SK-N-SH treated with all-trans-retinoic acid at 6 μM for 48 hours (cell line): ENCODE measurements around the gene PTPN11.
"Not testable (repeated sequence)": the region's sequence is repeated elsewhere in the genome, so short reads cannot be mapped to it uniquely, and the experiment has no call there.

ENCODE experiments used
- ATAC-seq: fragments of 200-7000 bp; cut with Tn5 transposase; 3 replicates; pipeline ENCODE4 v1.9.1; 2020; ENCODE audit warnings: mild to moderate bottlenecking, moderate library complexity
- ARNTL ChIP-seq: fragments of 450-650 bp; formaldehyde crosslinking; IDR thresholded peaks from 2 replicates; pipeline ENCODE4 v1.5.0; 2020; ENCODE audit warnings: low read depth, mild to moderate bottlenecking, moderate library complexity, borderline replicate concordance
- BACH2 ChIP-seq: fragments of 250-450 bp; sonication (Bioruptor Pico); IDR thresholded peaks from 2 replicates; pipeline ENCODE4 v1.9.0; 2021; ENCODE audit warnings: mild to moderate bottlenecking, borderline replicate concordance
- CSDC2 ChIP-seq: fragments of 250-450 bp; sonication (Bioruptor Pico); IDR thresholded peaks from 2 replicates; pipeline ENCODE4 v1.5.0; 2020; ENCODE audit warnings: mild to moderate bottlenecking, moderate library complexity
- ESRRG ChIP-seq: fragments of 250-450 bp; sonication (Bioruptor Pico); IDR thresholded peaks from 2 replicates; pipeline ENCODE4 v1.6.1; 2021; ENCODE audit warnings: mild to moderate bottlenecking
- GLIS3 ChIP-seq: fragments of 250-450 bp; sonication (Bioruptor Pico); IDR thresholded peaks from 2 replicates; pipeline ENCODE4 v1.5.0; 2020; ENCODE audit warnings: mild to moderate bottlenecking, moderate library complexity
- ISL1 ChIP-seq: fragments of 250-450 bp; sonication (Bioruptor Pico); IDR thresholded peaks from 2 replicates; pipeline ENCODE4 v2.1.2; 2022; ENCODE audit warnings: mild to moderate bottlenecking, moderate library complexity
- PPARA ChIP-seq: fragments of 250-450 bp; sonication (Bioruptor Pico); IDR thresholded peaks from 2 replicates; pipeline ENCODE4 v1.5.0; 2020; ENCODE audit warnings: mild to moderate bottlenecking, borderline replicate concordance
- RARB ChIP-seq: fragments of 250-450 bp; sonication (Bioruptor Pico); IDR thresholded peaks from 2 replicates; pipeline ENCODE4 v1.8.0; 2021; ENCODE audit warnings: mild to moderate bottlenecking, moderate library complexity
- SNAI2 ChIP-seq: fragments of 250-450 bp; sonication (Bioruptor Pico); IDR thresholded peaks from 2 replicates; pipeline ENCODE4 v1.5.0; 2020; ENCODE audit warnings: mild to moderate bottlenecking, moderate library complexity
- TCF4 ChIP-seq: fragments of 250-450 bp; sonication (Bioruptor Pico); IDR thresholded peaks from 2 replicates; pipeline ENCODE4 v1.8.0; 2021; ENCODE audit warnings: mild to moderate bottlenecking, moderate library complexity, borderline replicate concordance
- TOX ChIP-seq: fragments of 250-450 bp; sonication (Bioruptor Pico); IDR thresholded peaks from 2 replicates; pipeline ENCODE4 v1.8.0; 2021; ENCODE audit warnings: mild to moderate bottlenecking, moderate library complexity, borderline replicate concordance
- ZC3H10 ChIP-seq: fragments of 250-450 bp; sonication (Bioruptor Pico); IDR thresholded peaks from 2 replicates; pipeline ENCODE4 v1.5.1; 2021; ENCODE audit warnings: mild to moderate bottlenecking, moderate library complexity
- ZFP3 ChIP-seq: fragments of 250-450 bp; sonication (Bioruptor Pico); IDR thresholded peaks from 2 replicates; pipeline ENCODE4 v1.5.0; 2020; ENCODE audit warnings: mild to moderate bottlenecking, moderate library complexity
- ZFP30 ChIP-seq: fragments of 450-650 bp; formaldehyde crosslinking; IDR thresholded peaks from 2 replicates; pipeline ENCODE4 v1.5.0; 2022; ENCODE audit warnings: mild to moderate bottlenecking, moderate library complexity
- ZNF565 ChIP-seq: fragments of 450-650 bp; formaldehyde crosslinking; conservative IDR thresholded peaks from 2 replicates; pipeline ENCODE4 v1.5.0; 2020; ENCODE audit warnings: low read depth, mild to moderate bottlenecking, moderate library complexity
- ZNF70 ChIP-seq: fragments of 450-650 bp; formaldehyde crosslinking; IDR thresholded peaks from 2 replicates; pipeline ENCODE4 v1.5.0; 2020; ENCODE audit warnings: mild to moderate bottlenecking, moderate library complexity
- ZNF8 ChIP-seq: fragments of 450-650 bp; formaldehyde crosslinking; IDR thresholded peaks from 2 replicates; pipeline ENCODE4 v1.5.0; 2020; ENCODE audit warnings: mild to moderate bottlenecking, moderate library complexity
- TF ChIP-seq, protein P1 (sequence below): fragments of 250-450 bp; sonication (Bioruptor Pico); IDR thresholded peaks from 2 replicates; pipeline ENCODE4 v1.8.0; 2021; ENCODE audit warnings: low read depth, mild to moderate bottlenecking, moderate library complexity, borderline replicate concordance
- TF ChIP-seq, protein P2 (sequence below): fragments of 250-450 bp; sonication (Bioruptor Pico); IDR thresholded peaks from 2 replicates; pipeline ENCODE4 v1.5.0; 2020; ENCODE audit warnings: mild to moderate bottlenecking, moderate library complexity
- TF ChIP-seq, protein P3 (sequence below): fragments of 250-450 bp; sonication (Bioruptor Pico); IDR thresholded peaks from 2 replicates; pipeline ENCODE4 v1.5.1; 2021; ENCODE audit warnings: mild to moderate bottlenecking, moderate library complexity
- TF ChIP-seq, protein P4 (sequence below): fragments of 250-450 bp; sonication (Bioruptor Pico); IDR thresholded peaks from 2 replicates; pipeline ENCODE4 v1.5.1; 2020; ENCODE audit warnings: low read depth, mild to moderate bottlenecking, moderate library complexity
- TF ChIP-seq, protein P5 (sequence below): fragments of 250-450 bp; sonication (Bioruptor Pico); IDR thresholded peaks from 2 replicates; pipeline ENCODE4 v1.8.0; 2020; ENCODE audit warnings: mild to moderate bottlenecking, moderate library complexity, borderline replicate concordance

Gene PTPN11

DNA sequence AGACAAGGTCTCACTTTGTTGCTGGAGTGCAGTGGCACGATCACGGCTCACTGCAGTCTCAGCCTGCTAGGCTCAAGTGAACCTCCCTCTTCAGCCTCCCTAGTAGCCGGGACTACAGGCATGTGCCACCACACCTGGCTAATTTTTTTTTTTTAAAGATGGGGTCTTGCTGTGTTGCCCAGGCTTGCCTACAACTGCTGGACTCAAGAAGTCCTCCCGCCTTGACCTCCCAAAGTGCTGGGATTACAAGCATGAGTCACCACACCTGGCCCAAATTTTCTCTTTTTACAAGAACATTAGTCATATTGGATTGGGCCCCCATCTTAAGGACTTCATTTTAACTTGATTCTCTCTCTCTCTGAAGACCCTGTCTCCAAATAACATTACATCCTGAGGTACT, 29.5 kb upstream of the PTPN11 start:
- no peak for ATAC-seq
- TF ChIP-seq GLIS3 (CRISPR knock-in tag): no peak
- no peak for TF ChIP-seq CSDC2 (CRISPR knock-in tag)
- TF ChIP-seq ZNF8: no peak
- TF ChIP-seq ZFP30 (CRISPR knock-in tag): no peak
- no peak for TF ChIP-seq ZNF565 (CRISPR knock-in tag)
- TF ChIP-seq, protein P1, sequence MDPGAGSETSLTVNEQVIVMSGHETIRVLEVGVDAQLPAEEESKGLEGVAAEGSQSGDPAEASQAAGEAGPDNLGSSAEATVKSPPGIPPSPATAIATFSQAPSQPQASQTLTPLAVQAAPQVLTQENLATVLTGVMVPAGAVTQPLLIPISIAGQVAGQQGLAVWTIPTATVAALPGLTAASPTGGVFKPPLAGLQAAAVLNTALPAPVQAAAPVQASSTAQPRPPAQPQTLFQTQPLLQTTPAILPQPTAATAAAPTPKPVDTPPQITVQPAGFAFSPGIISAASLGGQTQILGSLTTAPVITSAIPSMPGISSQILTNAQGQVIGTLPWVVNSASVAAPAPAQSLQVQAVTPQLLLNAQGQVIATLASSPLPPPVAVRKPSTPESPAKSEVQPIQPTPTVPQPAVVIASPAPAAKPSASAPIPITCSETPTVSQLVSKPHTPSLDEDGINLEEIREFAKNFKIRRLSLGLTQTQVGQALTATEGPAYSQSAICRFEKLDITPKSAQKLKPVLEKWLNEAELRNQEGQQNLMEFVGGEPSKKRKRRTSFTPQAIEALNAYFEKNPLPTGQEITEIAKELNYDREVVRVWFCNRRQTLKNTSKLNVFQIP (CRISPR knock-in tag): no peak
- TF ChIP-seq ZC3H10 (CRISPR knock-in tag): no peak
- TF ChIP-seq, protein P2, sequence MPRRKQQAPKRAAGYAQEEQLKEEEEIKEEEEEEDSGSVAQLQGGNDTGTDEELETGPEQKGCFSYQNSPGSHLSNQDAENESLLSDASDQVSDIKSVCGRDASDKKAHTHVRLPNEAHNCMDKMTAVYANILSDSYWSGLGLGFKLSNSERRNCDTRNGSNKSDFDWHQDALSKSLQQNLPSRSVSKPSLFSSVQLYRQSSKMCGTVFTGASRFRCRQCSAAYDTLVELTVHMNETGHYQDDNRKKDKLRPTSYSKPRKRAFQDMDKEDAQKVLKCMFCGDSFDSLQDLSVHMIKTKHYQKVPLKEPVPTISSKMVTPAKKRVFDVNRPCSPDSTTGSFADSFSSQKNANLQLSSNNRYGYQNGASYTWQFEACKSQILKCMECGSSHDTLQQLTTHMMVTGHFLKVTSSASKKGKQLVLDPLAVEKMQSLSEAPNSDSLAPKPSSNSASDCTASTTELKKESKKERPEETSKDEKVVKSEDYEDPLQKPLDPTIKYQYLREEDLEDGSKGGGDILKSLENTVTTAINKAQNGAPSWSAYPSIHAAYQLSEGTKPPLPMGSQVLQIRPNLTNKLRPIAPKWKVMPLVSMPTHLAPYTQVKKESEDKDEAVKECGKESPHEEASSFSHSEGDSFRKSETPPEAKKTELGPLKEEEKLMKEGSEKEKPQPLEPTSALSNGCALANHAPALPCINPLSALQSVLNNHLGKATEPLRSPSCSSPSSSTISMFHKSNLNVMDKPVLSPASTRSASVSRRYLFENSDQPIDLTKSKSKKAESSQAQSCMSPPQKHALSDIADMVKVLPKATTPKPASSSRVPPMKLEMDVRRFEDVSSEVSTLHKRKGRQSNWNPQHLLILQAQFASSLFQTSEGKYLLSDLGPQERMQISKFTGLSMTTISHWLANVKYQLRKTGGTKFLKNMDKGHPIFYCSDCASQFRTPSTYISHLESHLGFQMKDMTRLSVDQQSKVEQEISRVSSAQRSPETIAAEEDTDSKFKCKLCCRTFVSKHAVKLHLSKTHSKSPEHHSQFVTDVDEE (CRISPR knock-in tag): no peak
- TF ChIP-seq ZFP3: no peak
- TF ChIP-seq, protein P3, sequence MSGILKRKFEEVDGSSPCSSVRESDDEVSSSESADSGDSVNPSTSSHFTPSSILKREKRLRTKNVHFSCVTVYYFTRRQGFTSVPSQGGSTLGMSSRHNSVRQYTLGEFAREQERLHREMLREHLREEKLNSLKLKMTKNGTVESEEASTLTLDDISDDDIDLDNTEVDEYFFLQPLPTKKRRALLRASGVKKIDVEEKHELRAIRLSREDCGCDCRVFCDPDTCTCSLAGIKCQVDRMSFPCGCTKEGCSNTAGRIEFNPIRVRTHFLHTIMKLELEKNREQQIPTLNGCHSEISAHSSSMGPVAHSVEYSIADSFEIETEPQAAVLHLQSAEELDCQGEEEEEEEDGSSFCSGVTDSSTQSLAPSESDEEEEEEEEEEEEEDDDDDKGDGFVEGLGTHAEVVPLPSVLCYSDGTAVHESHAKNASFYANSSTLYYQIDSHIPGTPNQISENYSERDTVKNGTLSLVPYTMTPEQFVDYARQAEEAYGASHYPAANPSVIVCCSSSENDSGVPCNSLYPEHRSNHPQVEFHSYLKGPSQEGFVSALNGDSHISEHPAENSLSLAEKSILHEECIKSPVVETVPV: no peak
- TF ChIP-seq, protein P4, sequence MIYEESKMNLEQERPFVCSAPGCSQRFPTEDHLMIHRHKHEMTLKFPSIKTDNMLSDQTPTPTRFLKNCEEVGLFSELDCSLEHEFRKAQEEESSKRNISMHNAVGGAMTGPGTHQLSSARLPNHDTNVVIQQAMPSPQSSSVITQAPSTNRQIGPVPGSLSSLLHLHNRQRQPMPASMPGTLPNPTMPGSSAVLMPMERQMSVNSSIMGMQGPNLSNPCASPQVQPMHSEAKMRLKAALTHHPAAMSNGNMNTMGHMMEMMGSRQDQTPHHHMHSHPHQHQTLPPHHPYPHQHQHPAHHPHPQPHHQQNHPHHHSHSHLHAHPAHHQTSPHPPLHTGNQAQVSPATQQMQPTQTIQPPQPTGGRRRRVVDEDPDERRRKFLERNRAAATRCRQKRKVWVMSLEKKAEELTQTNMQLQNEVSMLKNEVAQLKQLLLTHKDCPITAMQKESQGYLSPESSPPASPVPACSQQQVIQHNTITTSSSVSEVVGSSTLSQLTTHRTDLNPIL (CRISPR knock-in tag): no peak
- TF ChIP-seq ESRRG: no peak
- no peak for TF ChIP-seq RARB (CRISPR knock-in tag)
- TF ChIP-seq ISL1 (CRISPR knock-in tag): no peak
- no peak for TF ChIP-seq ZNF70 (CRISPR knock-in tag)
- TF ChIP-seq TCF4 (CRISPR knock-in tag): no peak
- TF ChIP-seq BACH2: no peak
- no peak for TF ChIP-seq TOX (CRISPR knock-in tag)

DNA sequence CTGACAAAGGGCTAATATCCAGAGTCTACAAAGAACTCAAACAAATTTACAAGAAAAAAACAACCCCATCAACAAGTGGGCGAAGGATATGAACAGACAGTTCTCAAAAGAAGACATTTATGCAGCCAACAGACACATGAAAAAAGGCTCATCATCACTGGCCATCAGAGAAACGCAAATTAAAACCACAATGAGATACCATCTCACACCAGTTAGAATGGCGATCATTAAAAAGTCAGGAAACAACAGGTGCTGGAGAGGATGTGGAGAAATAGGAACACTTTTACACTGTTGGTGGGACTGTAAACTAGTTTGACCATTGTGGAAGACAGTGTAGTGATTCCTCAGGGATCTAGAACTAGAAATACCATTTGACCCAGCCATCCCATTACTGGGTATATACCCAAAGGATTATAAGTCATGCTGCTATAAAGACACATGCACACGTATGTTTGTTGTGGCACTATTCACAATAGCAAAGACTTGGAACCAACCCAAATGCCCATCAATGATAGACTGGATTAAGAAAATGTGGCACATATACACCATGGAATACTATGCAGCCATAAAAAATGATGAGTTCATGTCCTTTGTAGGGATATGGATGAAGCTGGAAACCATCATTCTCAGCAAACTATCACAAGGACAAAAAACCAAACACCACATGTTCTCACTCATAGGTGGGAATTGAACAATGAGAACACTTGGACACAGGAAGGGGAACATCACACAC, 28.7 kb upstream of the PTPN11 start:
- ATAC-seq: not testable (repeated sequence)

DNA sequence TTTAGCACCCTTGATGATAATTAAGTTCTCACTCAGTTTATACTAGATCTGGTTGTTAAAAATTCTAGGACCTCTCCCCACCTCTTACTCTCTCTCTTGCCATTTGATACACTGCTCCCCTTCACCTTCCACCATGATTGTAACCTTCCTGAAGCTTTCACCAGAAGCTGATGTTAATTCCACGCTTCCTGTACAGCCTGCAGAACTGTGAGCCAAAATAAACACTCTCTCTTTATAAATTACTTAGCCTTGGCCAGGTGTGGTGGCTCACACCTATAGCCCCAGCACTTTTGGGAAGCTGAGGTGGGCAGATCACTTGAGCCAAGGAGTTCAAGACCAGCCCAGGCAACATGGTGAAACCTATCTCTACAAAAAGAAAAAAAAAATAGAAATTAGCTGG, 25.4 kb upstream of the PTPN11 start:
- ATAC-seq: no peak
- TF ChIP-seq ZFP3 (no peak), TOX (CRISPR knock-in tag) (no peak)

DNA sequence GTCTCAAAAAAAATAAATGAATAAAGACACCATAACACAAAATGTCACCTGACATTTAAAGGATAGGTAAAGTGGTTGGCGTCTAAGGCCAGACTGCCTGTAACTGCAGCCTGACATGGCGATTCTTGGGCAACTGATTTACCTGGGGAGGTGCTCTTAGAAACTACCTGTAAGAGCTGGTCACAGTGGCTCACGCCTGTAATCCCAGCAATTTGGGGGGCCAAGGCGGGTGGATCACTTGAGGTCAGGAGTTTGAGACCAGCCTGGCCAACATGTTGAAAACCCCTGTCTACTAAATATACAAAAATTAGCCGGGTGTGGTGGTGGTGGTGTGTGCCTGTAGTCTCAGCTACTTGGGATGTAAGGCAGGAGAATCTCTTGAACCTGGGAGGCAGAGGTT, 17.7 kb upstream of the PTPN11 start:
- no peak for ATAC-seq
- TF ChIP-seq, protein P5, sequence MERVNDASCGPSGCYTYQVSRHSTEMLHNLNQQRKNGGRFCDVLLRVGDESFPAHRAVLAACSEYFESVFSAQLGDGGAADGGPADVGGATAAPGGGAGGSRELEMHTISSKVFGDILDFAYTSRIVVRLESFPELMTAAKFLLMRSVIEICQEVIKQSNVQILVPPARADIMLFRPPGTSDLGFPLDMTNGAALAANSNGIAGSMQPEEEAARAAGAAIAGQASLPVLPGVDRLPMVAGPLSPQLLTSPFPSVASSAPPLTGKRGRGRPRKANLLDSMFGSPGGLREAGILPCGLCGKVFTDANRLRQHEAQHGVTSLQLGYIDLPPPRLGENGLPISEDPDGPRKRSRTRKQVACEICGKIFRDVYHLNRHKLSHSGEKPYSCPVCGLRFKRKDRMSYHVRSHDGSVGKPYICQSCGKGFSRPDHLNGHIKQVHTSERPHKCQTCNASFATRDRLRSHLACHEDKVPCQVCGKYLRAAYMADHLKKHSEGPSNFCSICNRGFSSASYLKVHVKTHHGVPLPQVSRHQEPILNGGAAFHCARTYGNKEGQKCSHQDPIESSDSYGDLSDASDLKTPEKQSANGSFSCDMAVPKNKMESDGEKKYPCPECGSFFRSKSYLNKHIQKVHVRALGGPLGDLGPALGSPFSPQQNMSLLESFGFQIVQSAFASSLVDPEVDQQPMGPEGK (CRISPR knock-in tag): no peak
- TF ChIP-seq, protein P4 (CRISPR knock-in tag): no peak
- TF ChIP-seq PPARA: no peak
- TF ChIP-seq TCF4 (CRISPR knock-in tag): no peak
- TF ChIP-seq SNAI2 (CRISPR knock-in tag): no peak
- no peak for TF ChIP-seq GLIS3 (CRISPR knock-in tag)
- no peak for TF ChIP-seq ARNTL (CRISPR knock-in tag)
- TF ChIP-seq BACH2: no peak
- TF ChIP-seq, protein P3: no peak
- TF ChIP-seq ZNF70 (CRISPR knock-in tag): no peak
- TF ChIP-seq TOX (CRISPR knock-in tag): no peak
- no peak for TF ChIP-seq ZNF8
- TF ChIP-seq ZFP30 (CRISPR knock-in tag): no peak
- TF ChIP-seq RARB (CRISPR knock-in tag): no peak
- TF ChIP-seq ZFP3: no peak
- TF ChIP-seq CSDC2 (CRISPR knock-in tag): no peak
